Left ventricle myocardium inferior (tissue), 1 donor: ENCODE data around the gene MRPL3. TPM values are rescaled to one million over a fixed set of nuclear protein-coding genes. Genes with fewer than 3 reads are reported as not detected.
A peak's percentile ranks its signal among the peaks of the same experiment; 100 is the strongest.

ENCODE experiments used
- DNase-seq: peaks from one replicate; pipeline ENCODE4 v3.0.0-alpha.2; 2020
- H3K27ac ChIP-seq: fragments of 200-600 bp; replicated peaks from 2 replicates; pipeline ENCODE4 v1.8.0; 2021
- H3K27me3 ChIP-seq: fragments of 200-600 bp; 2 replicates; pipeline ENCODE4 v1.8.0; 2021; ENCODE audit warnings: low read depth
- H3K36me3 ChIP-seq: fragments of 200-600 bp; 2 replicates; pipeline ENCODE4 v1.8.0; 2021
- H3K4me1 ChIP-seq: fragments of 200-600 bp; 2 replicates; pipeline ENCODE4 v1.8.0; 2021
- H3K4me3 ChIP-seq: fragments of 200-600 bp; 2 replicates; pipeline ENCODE4 v1.8.0; 2021; ENCODE audit warnings: mild to moderate bottlenecking, moderate library complexity
- H3K9me3 ChIP-seq: fragments of 200-600 bp; replicated peaks from 2 replicates; pipeline ENCODE4 v1.8.0; 2021
- intact Hi-C: fragments of 100-400 bp; cut with micrococcal nuclease; formaldehyde crosslinking; loops from one replicate; pipeline ENCODE4 v1.11.0; 2022
- total RNA-seq: library from RNA; stranded (reverse); fragmentation: NEBNext Ultra II Directional; extraction: Animal tissue kit (Norgen Biotek cat#: 25700); gene quantifications from one replicate; pipeline ENCODE4 v1.2.1, GENCODE V29; 2021
- TF ChIP-seq, protein P1 (sequence below): fragments of 200-600 bp; IDR thresholded peaks from 2 replicates; pipeline ENCODE4 v1.8.0; 2021; ENCODE audit warnings: antibody characterized with exemption, mild to moderate bottlenecking, borderline replicate concordance
- donor health status: DM: no; HTN: yes; CAD: no; lungs with severe emphysema.

MRPL3 gene
- total RNA-seq, 1 donor from 2014 or later, result 53.9 TPM

DNA sequence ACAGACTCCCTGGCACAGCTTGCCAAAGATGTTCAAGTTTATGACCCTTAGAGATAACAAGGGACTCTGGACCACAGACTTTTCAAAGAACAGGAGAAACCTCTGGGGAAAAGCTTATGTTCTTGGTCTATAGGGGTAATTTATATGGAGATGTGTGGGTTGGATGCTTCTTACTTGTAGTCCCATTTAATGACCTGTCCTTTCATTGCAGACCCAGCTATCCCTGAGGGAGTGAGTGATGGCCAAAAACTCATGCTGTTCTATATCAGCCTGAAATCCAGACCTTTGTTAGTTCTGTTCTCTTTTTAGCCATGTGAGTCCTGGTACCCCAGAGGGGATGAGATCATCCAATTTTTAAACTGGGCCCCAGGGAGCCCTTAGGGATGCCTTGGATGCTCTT is 43.7 kb upstream of the MRPL3 start:
- TF ChIP-seq, protein P1, sequence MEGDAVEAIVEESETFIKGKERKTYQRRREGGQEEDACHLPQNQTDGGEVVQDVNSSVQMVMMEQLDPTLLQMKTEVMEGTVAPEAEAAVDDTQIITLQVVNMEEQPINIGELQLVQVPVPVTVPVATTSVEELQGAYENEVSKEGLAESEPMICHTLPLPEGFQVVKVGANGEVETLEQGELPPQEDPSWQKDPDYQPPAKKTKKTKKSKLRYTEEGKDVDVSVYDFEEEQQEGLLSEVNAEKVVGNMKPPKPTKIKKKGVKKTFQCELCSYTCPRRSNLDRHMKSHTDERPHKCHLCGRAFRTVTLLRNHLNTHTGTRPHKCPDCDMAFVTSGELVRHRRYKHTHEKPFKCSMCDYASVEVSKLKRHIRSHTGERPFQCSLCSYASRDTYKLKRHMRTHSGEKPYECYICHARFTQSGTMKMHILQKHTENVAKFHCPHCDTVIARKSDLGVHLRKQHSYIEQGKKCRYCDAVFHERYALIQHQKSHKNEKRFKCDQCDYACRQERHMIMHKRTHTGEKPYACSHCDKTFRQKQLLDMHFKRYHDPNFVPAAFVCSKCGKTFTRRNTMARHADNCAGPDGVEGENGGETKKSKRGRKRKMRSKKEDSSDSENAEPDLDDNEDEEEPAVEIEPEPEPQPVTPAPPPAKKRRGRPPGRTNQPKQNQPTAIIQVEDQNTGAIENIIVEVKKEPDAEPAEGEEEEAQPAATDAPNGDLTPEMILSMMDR, result no peak
- no peak for DNase-seq
- H3K27me3 ChIP-seq, result no peaks in the 10 kb centered on the region
- H3K9me3 ChIP-seq, result no peaks in the 10 kb centered on the region
- no peak overlapping the region for H3K4me3 ChIP-seq
- H3K4me1 ChIP-seq, result peaks cover 13% of the 10 kb centered on the region
- intact Hi-C loops, result no loop called here
- H3K36me3 ChIP-seq, result no peaks in the 10 kb centered on the region
- no peak overlapping the region for H3K27ac ChIP-seq

DNA sequence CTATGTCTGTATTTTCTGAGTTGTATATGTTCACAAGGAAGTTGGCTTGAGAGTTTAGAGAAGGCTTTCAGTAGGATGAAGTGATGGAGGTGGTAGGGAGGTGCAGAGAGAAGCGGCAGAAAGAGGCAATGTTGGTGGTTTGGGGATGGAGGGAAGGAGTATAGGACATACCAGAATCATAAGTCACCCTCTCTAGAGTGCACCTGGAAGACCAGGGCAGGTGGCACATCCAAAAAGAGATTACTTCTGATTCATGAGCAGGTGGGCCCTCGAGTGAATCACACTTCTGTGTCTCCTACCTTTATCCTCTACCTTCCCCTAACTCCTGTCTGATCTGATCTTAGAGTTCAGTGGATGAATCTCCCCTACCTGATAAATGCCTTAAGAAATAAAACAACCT is 41.8 kb upstream of the MRPL3 start:
- peaks cover 13% of the 10 kb centered on the region for H3K4me1 ChIP-seq
- H3K36me3 ChIP-seq, result no peaks in the 10 kb centered on the region
- no peaks in the 10 kb centered on the region for H3K27me3 ChIP-seq
- intact Hi-C loops, result no loop called here
- TF ChIP-seq, protein P1, result no peak
- H3K9me3 ChIP-seq, result no peaks in the 10 kb centered on the region
- no peak for DNase-seq
- H3K27ac ChIP-seq, result peak overlapping the region; percentile 72
- no peak overlapping the region for H3K4me3 ChIP-seq

DNA sequence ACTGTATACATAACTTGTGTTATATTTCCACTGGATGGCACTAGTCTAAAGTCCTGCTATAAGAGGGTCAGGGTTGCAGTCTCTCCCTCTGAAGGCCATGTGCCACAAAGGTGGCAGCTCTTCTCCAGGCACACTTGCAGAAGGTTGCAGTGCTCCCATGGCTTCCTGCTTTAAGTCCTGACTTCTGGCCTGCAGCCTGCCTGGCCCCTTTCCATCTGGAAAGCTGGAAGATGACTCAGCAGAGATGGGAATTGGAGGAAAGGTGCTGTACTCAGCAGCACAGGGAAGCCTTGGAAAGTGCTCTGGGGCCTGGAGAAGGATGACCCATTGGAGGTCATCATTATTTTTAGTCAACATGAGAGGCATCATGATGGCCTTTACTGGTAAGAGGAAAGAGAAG is 40.9 kb upstream of the MRPL3 start:
- DNase-seq, result peak; percentile 77
- Histone ChIP-seq H3K36me3 (peaks cover 4% of the 10 kb centered on the region), H3K9me3 (peaks cover 1% of the 10 kb centered on the region), H3K27me3 (no peaks in the 10 kb centered on the region), H3K4me1 (peaks cover 13% of the 10 kb centered on the region), H3K27ac (peak overlapping the region; percentile 72), H3K4me3 (no peak overlapping the region)
- TF ChIP-seq, protein P1, result no peak
- intact Hi-C loops, result no loop called here

DNA sequence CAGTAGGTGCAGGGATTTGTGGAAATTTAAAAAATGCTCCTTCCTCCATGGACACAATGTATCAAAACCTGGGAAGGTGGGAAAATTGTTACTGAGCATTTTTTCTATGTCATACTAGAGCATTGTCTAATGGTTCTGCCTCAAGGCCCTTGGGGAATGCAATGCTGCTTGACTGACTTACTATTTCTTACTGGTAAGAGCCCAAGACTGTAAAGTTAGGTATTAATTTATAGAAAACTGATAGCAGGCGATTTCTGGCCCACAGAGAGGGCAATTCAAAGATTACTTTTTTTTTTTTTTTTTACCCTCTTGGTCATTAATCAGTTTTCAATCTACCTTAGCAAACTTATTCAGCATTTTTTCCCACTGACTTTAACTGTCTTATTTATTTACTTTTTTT is 38.5 kb upstream of the MRPL3 start:
- H3K4me3 ChIP-seq, result no peak overlapping the region
- no peaks in the 10 kb centered on the region for H3K27me3 ChIP-seq
- intact Hi-C loops, result no loop called here
- H3K36me3 ChIP-seq, result peaks cover 7% of the 10 kb centered on the region
- peaks cover 13% of the 10 kb centered on the region for H3K4me1 ChIP-seq
- H3K9me3 ChIP-seq, result peaks cover 4% of the 10 kb centered on the region
- TF ChIP-seq, protein P1, result no peak
- no peak overlapping the region for H3K27ac ChIP-seq
- no peak for DNase-seq

DNA sequence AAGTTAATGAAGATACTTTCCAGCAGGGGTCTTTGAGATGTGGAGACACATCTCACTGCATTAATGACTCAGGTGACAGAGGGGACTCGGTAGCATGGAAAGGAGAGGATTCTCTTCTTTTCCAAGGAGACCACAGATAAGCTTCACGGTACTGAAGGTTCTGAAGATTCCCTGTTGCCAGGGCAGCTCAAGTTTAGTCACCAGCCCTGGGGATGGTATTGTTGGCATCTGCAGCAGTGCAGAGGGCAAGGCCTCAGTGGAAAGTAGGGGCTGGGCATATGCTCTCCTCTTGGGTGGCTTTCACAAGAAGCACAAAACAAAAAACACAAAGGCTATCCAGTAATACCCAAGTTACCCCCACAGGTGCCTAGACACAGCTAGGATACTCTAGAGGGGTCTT is 38.0 kb upstream of the MRPL3 start:
- Histone ChIP-seq H3K9me3 (peaks cover 4% of the 10 kb centered on the region), H3K4me1 (peaks cover 13% of the 10 kb centered on the region), H3K36me3 (peaks cover 7% of the 10 kb centered on the region), H3K27me3 (no peaks in the 10 kb centered on the region), H3K27ac (no peak overlapping the region), H3K4me3 (no peak overlapping the region)
- TF ChIP-seq, protein P1, result no peak
- no peak for DNase-seq
- intact Hi-C loops, result no loop called here

DNA sequence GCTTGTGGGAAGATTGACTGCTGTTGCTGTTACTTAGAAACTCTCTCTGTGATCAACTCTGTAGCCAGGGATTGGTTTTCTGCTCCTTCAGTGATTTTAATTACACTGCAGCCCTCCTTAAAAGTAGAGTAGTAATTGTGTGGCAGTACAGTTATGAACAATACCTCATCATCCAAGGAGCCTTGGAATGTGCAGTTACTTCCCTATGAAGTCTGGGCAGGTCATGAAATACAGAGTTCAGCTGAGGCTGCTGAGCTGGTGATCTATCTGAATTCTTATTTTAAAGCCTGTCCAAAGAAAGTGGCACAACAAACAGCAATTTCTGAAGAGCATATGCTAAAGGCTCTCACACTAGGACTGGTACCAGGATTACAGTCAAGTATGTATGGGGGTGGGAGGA is 37.4 kb upstream of the MRPL3 start:
- intact Hi-C loops, result no loop called here
- peaks cover 4% of the 10 kb centered on the region for H3K9me3 ChIP-seq
- no peak overlapping the region for H3K27ac ChIP-seq
- H3K27me3 ChIP-seq, result no peaks in the 10 kb centered on the region
- H3K36me3 ChIP-seq, result peaks cover 7% of the 10 kb centered on the region
- peaks cover 13% of the 10 kb centered on the region for H3K4me1 ChIP-seq
- TF ChIP-seq, protein P1, result no peak
- no peak overlapping the region for H3K4me3 ChIP-seq
- no peak for DNase-seq
